ENCODE results near the gene KIF13A.

The KIF13A gene

DNA sequence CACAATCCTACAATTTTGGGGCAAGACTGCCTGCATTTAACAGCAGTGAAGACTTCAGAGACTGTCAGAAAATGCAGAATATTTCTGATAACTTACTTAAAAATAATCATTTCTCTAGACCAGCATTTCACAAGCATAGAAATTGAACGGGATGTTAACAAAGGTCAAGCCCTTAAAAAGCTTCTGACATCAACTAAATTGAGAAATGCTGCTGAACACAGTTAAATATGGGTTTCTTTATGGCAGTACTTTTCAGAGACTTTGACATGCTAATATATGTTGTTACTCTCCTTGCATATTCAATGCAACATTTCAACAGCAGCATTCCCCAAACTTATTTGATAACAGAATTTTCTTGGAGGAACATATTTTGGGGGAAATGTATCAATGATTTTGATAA lies 84.5 kb downstream of the KIF13A start:
- peaks cover 6% of the 10 kb centered on the region for H3K4me1 Mint-ChIP-seq
- DNase-seq, result no peak
- TF ChIP-seq CTCF (IDR thresholded peaks at IDR 0.05), result no peak
- no peaks in the 10 kb centered on the region for H3K27me3 Mint-ChIP-seq (ENCODE audit: low read depth, poor library complexity)
- peaks cover 15% of the 10 kb centered on the region for H3K9me3 Mint-ChIP-seq
- no peak overlapping the region for H3K4me3 Mint-ChIP-seq
- H3K27ac Mint-ChIP-seq, result no peak overlapping the region
- peaks cover 3% of the 10 kb centered on the region for H3K36me3 Mint-ChIP-seq (ENCODE audit: low read depth)

DNA sequence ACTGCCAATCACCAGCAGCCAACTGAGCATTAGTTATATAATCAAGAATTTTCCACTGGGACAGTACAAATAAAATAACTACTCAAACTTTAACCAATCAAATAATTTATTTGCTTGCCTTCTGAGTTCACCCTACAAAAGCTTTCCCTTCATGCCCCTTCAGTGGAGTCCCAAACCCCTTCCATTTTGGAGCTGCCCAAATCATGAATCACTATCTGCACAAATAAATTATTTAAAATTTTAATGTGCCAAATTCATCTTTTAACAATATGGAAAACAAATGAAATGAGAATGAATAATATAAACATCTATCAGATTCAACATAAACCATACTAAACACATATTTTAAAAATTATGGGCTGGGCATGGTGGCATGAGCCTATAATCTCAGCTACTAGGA lies 85.9 kb downstream of the KIF13A start:
- Mint-ChIP-seq H3K36me3 (ENCODE audit: low read depth) (peaks cover 18% of the 10 kb centered on the region), H3K27ac (no peak overlapping the region), H3K27me3 (ENCODE audit: low read depth, poor library complexity) (no peaks in the 10 kb centered on the region), H3K4me3 (no peak overlapping the region), H3K9me3 (peaks cover 30% of the 10 kb centered on the region), H3K4me1 (no peaks in the 10 kb centered on the region)
- TF ChIP-seq CTCF (IDR thresholded peaks at IDR 0.05), result no peak
- no peak for DNase-seq

GRCh38 chr6:17900011-17900410 lies 87.4 kb downstream of the KIF13A start:
- Mint-ChIP-seq H3K4me3 (no peak overlapping the region), H3K4me1 (no peaks in the 10 kb centered on the region), H3K9me3 (peaks cover 44% of the 10 kb centered on the region), H3K27me3 (ENCODE audit: low read depth, poor library complexity) (no peaks in the 10 kb centered on the region), H3K27ac (no peak overlapping the region), H3K36me3 (ENCODE audit: low read depth) (peaks cover 32% of the 10 kb centered on the region)
- no peak for DNase-seq
- no peak for TF ChIP-seq CTCF (IDR thresholded peaks at IDR 0.05)

DNA sequence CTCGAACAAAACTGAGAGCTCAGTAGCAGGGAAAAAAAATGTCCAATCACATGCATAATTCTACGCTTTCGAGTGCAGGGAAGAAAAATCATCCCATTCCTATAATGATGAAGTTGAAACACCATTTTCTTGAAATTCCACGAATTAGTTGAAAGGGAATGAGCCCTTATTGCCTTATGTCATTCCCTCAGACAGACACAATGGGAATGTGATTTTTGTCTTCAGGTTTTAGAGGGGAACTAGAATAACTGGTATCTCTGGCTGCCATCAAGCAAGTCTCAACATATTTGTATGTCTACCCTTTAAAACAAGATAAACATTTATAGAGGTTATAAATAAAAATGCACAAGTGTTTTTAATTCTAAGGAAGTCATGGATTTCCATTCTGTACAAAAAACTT lies 87.9 kb downstream of the KIF13A start:
- Mint-ChIP-seq H3K27me3 (ENCODE audit: low read depth, poor library complexity) (no peaks in the 10 kb centered on the region), H3K36me3 (ENCODE audit: low read depth) (peaks cover 38% of the 10 kb centered on the region), H3K9me3 (peaks cover 49% of the 10 kb centered on the region), H3K27ac (no peak overlapping the region), H3K4me3 (no peak overlapping the region), H3K4me1 (no peaks in the 10 kb centered on the region)
- TF ChIP-seq CTCF (IDR thresholded peaks at IDR 0.05), result no peak
- DNase-seq, result no peak

- no peak for TF ChIP-seq CTCF (IDR thresholded peaks at IDR 0.05)
- Mint-ChIP-seq H3K4me1 (no peaks in the 10 kb centered on the region), H3K27me3 (ENCODE audit: low read depth, poor library complexity) (no peaks in the 10 kb centered on the region), H3K36me3 (ENCODE audit: low read depth) (peaks cover 54% of the 10 kb centered on the region), H3K9me3 (peaks cover 64% of the 10 kb centered on the region), H3K27ac (no peak overlapping the region), H3K4me3 (no peak overlapping the region)
- no peak for DNase-seq
Observed at GRCh38 chr6:17897681-17898080, 89.8 kb downstream of the KIF13A start.

DNA sequence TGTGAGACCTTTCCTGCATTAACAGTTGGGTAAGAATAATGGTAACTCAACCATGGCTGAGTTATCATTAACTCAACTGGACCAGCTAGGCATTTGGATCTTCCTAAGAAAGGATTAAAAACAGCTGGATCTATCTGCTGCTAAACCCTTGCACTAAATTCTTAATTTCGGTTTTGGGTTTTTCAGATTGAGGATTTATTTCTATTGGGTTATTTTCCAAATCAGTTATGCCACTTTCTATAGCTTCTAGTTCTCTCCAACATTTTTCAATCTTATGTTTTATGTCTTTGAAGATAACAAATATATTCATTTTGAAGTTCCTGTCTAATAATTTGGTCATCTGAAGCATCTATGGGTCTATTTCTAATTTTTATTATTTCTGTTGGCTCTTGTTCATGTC lies 92.5 kb downstream of the KIF13A start:
- Mint-ChIP-seq H3K9me3 (peaks cover 63% of the 10 kb centered on the region), H3K4me3 (no peak overlapping the region), H3K27me3 (ENCODE audit: low read depth, poor library complexity) (no peaks in the 10 kb centered on the region), H3K36me3 (ENCODE audit: low read depth) (peaks cover 65% of the 10 kb centered on the region), H3K27ac (no peak overlapping the region), H3K4me1 (no peaks in the 10 kb centered on the region)
- TF ChIP-seq CTCF (IDR thresholded peaks at IDR 0.05), result no peak
- DNase-seq, result no peak
